ENCODE measurements around the gene CDH22.

DNA sequence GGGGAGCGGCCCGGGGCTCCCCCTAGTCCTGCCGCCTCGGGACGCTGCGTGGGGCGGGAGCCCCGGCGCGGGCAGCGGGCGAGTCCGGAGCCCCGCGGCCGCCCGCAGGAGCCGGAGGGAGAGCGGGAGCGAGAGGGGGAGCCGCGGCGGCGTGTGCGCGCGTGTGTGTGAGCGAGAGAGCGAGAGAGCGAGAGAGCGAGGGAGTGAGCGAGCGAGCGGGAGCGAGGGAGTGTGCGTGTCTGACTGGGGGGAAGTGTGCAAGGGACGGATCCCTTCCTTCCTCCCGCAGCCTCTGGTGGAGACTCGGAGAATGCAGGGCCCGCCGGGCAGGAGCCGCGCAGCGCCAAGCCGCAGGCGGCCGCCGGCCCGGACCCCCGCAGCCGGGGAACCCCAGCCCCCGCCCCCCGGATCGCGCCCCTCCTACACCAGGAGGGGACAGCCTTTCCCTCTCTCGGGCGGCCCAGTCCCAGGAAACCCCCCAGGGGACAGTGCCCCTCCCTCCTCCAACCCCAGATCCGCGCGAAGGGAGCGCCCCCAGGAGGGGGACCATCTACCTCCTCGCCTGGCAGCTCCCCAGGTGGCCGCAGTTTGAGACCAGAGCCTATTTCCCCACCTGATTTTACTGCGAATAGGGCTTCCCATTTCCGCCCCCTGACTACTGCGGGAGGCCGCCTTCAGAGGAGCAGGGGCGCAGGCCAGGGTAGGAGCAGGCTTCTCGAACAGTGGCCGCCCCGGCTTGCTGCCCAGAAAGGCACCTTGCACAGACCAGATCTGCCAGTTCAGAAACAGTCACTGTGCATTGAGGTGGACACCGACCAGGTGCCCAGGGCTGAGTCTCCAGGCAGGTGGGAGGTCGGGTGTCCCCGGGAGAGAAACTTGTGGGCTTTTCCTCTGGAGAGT, at the start of gene CDH22:
- TF ChIP-seq CTCF (IDR thresholded peaks at IDR 0.05): peak; percentile 76
- no peak for TF ChIP-seq POLR2AphosphoS5 (IDR thresholded peaks at IDR 0.05; ENCODE audit: low read depth, low read length)
